HepG2 (cell line): ENCODE measurements around the gene ZNF341. TPM values are rescaled to one million over a fixed set of nuclear protein-coding genes. Genes with fewer than 3 reads are reported as not detected.

Source experiments
- CBX2 ChIP-seq, 2 experiments: fragments of 200-600 bp in 1 of 2; sonication (generic); formaldehyde crosslinking in 1 of 2; IDR thresholded peaks; 2 replicates each; pipeline versions ENCODE4 v1.7.0 to v1.8.1; 2018 to 2022; ENCODE audit warnings: low read depth in 2 of 2, low read length in 1 of 2, mild to moderate bottlenecking in 1 of 2, missing genetic modification reagents in 1 of 2
- FOSL2 ChIP-seq: sonication (generic); formaldehyde crosslinking; IDR thresholded peaks from 2 replicates; pipeline ENCODE4 v1.4.0; 2020; ENCODE audit warnings: missing genetic modification reagents
- GATAD2A ChIP-seq: IDR thresholded peaks from 2 replicates; pipeline ENCODE4 v1.6.1; 2016
- KLF15 ChIP-seq: sonication (generic); formaldehyde crosslinking; IDR thresholded peaks from 2 replicates; pipeline ENCODE4 v1.8.1; 2023; ENCODE audit warnings: borderline replicate concordance, mild to moderate bottlenecking, inconsistent platforms, missing genetic modification reagents, mixed read lengths
- NCOA5 ChIP-seq: sonication (generic); formaldehyde crosslinking; IDR thresholded peaks from 2 replicates; pipeline ENCODE4 v1.4.0; 2020; ENCODE audit warnings: missing genetic modification reagents
- NFE2 ChIP-seq: sonication (generic); formaldehyde crosslinking; IDR thresholded peaks from 2 replicates; pipeline ENCODE4 v1.4.0; 2020; ENCODE audit warnings: missing genetic modification reagents
- PCBP2 ChIP-seq: fragments of 200-400 bp; formaldehyde crosslinking; optimal IDR thresholded peaks from 2 replicates; pipeline ENCODE3; 2018; ENCODE audit warnings: low read length, low read depth; ENCODE audit not compliant: poor library complexity, severe bottlenecking
- PLRG1 ChIP-seq: fragments of 450-650 bp; conservative IDR thresholded peaks from 2 replicates; pipeline ENCODE4 v1.6.1; 2016
- REPIN1 ChIP-seq: sonication (generic); formaldehyde crosslinking; IDR thresholded peaks from 2 replicates; pipeline ENCODE4 v1.8.0; 2022; ENCODE audit warnings: missing genetic modification reagents, low read depth, mild to moderate bottlenecking, borderline replicate concordance
- RXRB ChIP-seq: IDR thresholded peaks from 2 replicates; pipeline ENCODE4 v1.6.1; 2016; ENCODE audit warnings: borderline replicate concordance, missing genetic modification reagents, missing compliant biosample characterization
- TOPORS ChIP-seq: sonication (generic); formaldehyde crosslinking; IDR thresholded peaks from 2 replicates; pipeline ENCODE4 v1.8.0; 2023; ENCODE audit warnings: mild to moderate bottlenecking, missing genetic modification reagents
- ZBTB1 ChIP-seq: sonication (generic); formaldehyde crosslinking; IDR thresholded peaks from 2 replicates; pipeline ENCODE4 v1.4.0; 2020; ENCODE audit warnings: missing genetic modification reagents, borderline replicate concordance
- ZBTB21 ChIP-seq: sonication (generic); formaldehyde crosslinking; IDR thresholded peaks from 2 replicates; pipeline ENCODE4 v1.4.0; 2020; ENCODE audit warnings: missing genetic modification reagents
- ZMAT3 ChIP-seq: sonication (generic); formaldehyde crosslinking; conservative IDR thresholded peaks from 2 replicates; pipeline ENCODE4 v1.7.0; 2021; ENCODE audit warnings: missing genetic modification reagents
- ZNF10 ChIP-seq: sonication (generic); formaldehyde crosslinking; IDR thresholded peaks from 2 replicates; pipeline ENCODE4 v1.4.0; 2020; ENCODE audit warnings: mild to moderate bottlenecking, low read depth, missing genetic modification reagents, borderline replicate concordance
- ZNF589 ChIP-seq: sonication (generic); formaldehyde crosslinking; conservative IDR thresholded peaks from 2 replicates; pipeline ENCODE4 v1.8.0; 2022; ENCODE audit warnings: mild to moderate bottlenecking, moderate library complexity, missing genetic modification reagents
- ZNF674 ChIP-seq: sonication (generic); formaldehyde crosslinking; IDR thresholded peaks from 2 replicates; pipeline ENCODE4 v1.5.0; 2020; ENCODE audit warnings: low read depth, mild to moderate bottlenecking, missing genetic modification reagents
- ZNF777 ChIP-seq: sonication (generic); formaldehyde crosslinking; IDR thresholded peaks from 2 replicates; pipeline ENCODE4 v1.4.0; 2020; ENCODE audit warnings: missing genetic modification reagents
- polyA plus RNA-seq, 8 experiments: library from polyadenylated mRNA; depleted of rRNA in 3 of 8; stranded (reverse) in 7 of 8; unstranded in 1 of 8; fragments of >200 nt; fragmentation: Illumina TruSeq in 4 of 8; extraction: Trizol in 4 of 8; gene quantifications; 2 replicates each; pipeline versions ENCODE4 v1.2.1 to v1.2.3, GENCODE V29; 2011 to 2016; ENCODE audit warnings: low read depth in 4 of 8, missing spikeins in 1 of 8, mixed read lengths in 1 of 8; ENCODE audit not compliant: insufficient read depth in 1 of 8
- total RNA-seq, 5 experiments: library from RNA; depleted of rRNA; stranded (reverse); fragments of >200 nt; fragmentation: Illumina TruSeq; extraction: Trizol; gene quantifications; 2 replicates each; pipeline ENCODE4 v1.2.3, GENCODE V29; 2016; ENCODE audit warnings: low read depth in 1 of 5
- TF ChIP-seq, protein P1 (sequence below): sonication (generic); formaldehyde crosslinking; IDR thresholded peaks from 2 replicates; pipeline ENCODE4 v1.9.0; 2022; ENCODE audit warnings: low read depth, missing genetic modification reagents
- TF ChIP-seq, protein P2 (sequence below): sonication (generic); formaldehyde crosslinking; IDR thresholded peaks from 2 replicates; pipeline ENCODE4 v1.5.0; 2020; ENCODE audit warnings: missing genetic modification reagents
- TF ChIP-seq, protein P3 (sequence below): sonication (generic); formaldehyde crosslinking; IDR thresholded peaks from 2 replicates; pipeline ENCODE4 v1.4.0; 2020; ENCODE audit warnings: missing genetic modification reagents
- TF ChIP-seq, protein P4 (sequence below): sonication (generic); formaldehyde crosslinking; IDR thresholded peaks from 2 replicates; pipeline ENCODE4 v1.8.1; 2023; ENCODE audit warnings: mild to moderate bottlenecking, missing genetic modification reagents
- TF ChIP-seq, protein P5 (sequence below): sonication (generic); formaldehyde crosslinking; IDR thresholded peaks from 2 replicates; pipeline ENCODE4 v1.4.0; 2020; ENCODE audit warnings: missing genetic modification reagents

ZNF341 gene
- total and polyA plus RNA-seq, 2 of the 13 experiments (the other 11 are each of a cell fraction or from before 2014, with no cell fraction given), result 1.1 to 2.2 TPM

DNA sequence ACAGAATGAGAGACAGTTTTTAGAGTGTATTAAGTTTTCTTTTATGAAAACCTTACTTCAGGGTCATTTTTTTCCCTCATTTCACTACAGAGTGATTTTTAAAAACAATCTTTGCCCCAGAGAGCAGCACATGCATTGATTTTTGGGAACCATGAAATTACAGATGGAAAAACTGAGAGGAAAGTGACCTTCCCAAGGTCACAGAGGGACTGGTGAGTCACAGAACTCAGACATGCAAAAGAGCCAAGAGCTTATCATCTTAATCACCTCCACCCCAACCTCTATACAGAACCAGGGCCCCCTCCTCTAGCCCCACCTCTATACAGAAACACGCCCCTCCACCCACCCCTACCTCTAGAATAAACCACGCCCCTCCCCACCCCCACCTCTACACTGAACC, 22.4 kb upstream of the ZNF341 start (continued):
- TF ChIP-seq, protein P1, sequence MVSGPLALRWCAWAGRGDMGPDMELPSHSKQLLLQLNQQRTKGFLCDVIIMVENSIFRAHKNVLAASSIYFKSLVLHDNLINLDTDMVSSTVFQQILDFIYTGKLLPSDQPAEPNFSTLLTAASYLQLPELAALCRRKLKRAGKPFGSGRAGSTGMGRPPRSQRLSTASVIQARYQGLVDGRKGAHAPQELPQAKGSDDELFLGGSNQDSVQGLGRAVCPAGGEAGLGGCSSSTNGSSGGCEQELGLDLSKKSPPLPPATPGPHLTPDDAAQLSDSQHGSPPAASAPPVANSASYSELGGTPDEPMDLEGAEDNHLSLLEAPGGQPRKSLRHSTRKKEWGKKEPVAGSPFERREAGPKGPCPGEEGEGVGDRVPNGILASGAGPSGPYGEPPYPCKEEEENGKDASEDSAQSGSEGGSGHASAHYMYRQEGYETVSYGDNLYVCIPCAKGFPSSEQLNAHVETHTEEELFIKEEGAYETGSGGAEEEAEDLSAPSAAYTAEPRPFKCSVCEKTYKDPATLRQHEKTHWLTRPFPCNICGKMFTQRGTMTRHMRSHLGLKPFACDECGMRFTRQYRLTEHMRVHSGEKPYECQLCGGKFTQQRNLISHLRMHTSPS (CRISPR knock-in tag), result no peak
- TF ChIP-seq, protein P2, sequence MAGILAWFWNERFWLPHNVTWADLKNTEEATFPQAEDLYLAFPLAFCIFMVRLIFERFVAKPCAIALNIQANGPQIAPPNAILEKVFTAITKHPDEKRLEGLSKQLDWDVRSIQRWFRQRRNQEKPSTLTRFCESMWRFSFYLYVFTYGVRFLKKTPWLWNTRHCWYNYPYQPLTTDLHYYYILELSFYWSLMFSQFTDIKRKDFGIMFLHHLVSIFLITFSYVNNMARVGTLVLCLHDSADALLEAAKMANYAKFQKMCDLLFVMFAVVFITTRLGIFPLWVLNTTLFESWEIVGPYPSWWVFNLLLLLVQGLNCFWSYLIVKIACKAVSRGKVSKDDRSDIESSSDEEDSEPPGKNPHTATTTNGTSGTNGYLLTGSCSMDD (CRISPR knock-in tag), result no peak
- TF ChIP-seq REPIN1 (CRISPR knock-in tag) (no peak), ZMAT3 (CRISPR knock-in tag) (no peak), ZBTB1 (no peak), ZNF777 (CRISPR knock-in tag) (no peak), RXRB (CRISPR knock-in tag) (peak; percentile 56; the same call in 1 of the 2 replicates), TOPORS (no peak), PLRG1 (no peak), PCBP2 (no peak), GATAD2A (CRISPR knock-in tag) (peak; percentile 61), ZNF10 (CRISPR knock-in tag) (no peak), ZNF674 (CRISPR knock-in tag) (no peak), CBX2 (IDR thresholded peaks at IDR 0.05; ENCODE audit: low read depth, low read length) (no peak), CBX2 (CRISPR knock-in tag; IDR thresholded peaks at IDR 0.05; ENCODE audit: low read depth) (no peak), ZNF589 (CRISPR knock-in tag) (no peak), ZBTB21 (no peak), FOSL2 (CRISPR knock-in tag) (peak; percentile 83), NFE2 (CRISPR knock-in tag) (no peak), NCOA5 (CRISPR knock-in tag) (no peak), KLF15 (no peak)
- TF ChIP-seq, protein P3, sequence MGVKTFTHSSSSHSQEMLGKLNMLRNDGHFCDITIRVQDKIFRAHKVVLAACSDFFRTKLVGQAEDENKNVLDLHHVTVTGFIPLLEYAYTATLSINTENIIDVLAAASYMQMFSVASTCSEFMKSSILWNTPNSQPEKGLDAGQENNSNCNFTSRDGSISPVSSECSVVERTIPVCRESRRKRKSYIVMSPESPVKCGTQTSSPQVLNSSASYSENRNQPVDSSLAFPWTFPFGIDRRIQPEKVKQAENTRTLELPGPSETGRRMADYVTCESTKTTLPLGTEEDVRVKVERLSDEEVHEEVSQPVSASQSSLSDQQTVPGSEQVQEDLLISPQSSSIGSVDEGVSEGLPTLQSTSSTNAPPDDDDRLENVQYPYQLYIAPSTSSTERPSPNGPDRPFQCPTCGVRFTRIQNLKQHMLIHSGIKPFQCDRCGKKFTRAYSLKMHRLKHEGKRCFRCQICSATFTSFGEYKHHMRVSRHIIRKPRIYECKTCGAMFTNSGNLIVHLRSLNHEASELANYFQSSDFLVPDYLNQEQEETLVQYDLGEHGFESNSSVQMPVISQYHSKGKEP, result no peak
- TF ChIP-seq, protein P4, sequence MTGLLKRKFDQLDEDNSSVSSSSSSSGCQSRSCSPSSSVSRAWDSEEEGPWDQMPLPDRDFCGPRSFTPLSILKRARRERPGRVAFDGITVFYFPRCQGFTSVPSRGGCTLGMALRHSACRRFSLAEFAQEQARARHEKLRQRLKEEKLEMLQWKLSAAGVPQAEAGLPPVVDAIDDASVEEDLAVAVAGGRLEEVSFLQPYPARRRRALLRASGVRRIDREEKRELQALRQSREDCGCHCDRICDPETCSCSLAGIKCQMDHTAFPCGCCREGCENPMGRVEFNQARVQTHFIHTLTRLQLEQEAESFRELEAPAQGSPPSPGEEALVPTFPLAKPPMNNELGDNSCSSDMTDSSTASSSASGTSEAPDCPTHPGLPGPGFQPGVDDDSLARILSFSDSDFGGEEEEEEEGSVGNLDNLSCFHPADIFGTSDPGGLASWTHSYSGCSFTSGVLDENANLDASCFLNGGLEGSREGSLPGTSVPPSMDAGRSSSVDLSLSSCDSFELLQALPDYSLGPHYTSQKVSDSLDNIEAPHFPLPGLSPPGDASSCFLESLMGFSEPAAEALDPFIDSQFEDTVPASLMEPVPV (CRISPR knock-in tag), result no peak
- TF ChIP-seq, protein P5, sequence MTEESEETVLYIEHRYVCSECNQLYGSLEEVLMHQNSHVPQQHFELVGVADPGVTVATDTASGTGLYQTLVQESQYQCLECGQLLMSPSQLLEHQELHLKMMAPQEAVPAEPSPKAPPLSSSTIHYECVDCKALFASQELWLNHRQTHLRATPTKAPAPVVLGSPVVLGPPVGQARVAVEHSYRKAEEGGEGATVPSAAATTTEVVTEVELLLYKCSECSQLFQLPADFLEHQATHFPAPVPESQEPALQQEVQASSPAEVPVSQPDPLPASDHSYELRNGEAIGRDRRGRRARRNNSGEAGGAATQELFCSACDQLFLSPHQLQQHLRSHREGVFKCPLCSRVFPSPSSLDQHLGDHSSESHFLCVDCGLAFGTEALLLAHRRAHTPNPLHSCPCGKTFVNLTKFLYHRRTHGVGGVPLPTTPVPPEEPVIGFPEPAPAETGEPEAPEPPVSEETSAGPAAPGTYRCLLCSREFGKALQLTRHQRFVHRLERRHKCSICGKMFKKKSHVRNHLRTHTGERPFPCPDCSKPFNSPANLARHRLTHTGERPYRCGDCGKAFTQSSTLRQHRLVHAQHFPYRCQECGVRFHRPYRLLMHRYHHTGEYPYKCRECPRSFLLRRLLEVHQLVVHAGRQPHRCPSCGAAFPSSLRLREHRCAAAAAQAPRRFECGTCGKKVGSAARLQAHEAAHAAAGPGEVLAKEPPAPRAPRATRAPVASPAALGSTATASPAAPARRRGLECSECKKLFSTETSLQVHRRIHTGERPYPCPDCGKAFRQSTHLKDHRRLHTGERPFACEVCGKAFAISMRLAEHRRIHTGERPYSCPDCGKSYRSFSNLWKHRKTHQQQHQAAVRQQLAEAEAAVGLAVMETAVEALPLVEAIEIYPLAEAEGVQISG (CRISPR knock-in tag), result no peak
